Hematopoietic multipotent progenitor cell treated with erythropoietin and hydrocortisone succinate and interleukin-3 and kit ligand, for 6 days (in vitro differentiated cells): ENCODE results near the gene CDH7.

Experiments
- DNase-seq: peaks from one replicate; pipeline ENCODE4 v3.0.0-alpha.2; 2015

CDH7 gene

DNA sequence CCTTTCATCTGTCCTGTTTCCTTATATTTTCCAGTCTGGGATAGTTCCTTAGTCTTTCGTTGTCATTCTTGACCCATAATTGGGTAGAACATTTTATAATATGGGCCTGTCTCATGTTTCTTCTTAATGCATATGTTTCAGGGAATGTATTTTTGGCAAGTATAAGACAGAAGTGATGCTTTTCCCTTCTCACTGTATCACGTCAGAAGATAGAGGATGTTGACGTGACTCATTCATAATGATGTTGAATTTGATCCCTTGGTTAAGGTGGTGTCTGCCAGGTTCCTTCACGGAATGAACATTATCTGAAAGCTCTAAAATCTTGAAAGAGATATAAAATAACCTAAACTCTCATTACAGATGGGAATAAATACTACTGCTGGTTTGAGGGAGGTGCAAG, 18.8 kb downstream of the CDH7 start:
- no peak for DNase-seq

DNA sequence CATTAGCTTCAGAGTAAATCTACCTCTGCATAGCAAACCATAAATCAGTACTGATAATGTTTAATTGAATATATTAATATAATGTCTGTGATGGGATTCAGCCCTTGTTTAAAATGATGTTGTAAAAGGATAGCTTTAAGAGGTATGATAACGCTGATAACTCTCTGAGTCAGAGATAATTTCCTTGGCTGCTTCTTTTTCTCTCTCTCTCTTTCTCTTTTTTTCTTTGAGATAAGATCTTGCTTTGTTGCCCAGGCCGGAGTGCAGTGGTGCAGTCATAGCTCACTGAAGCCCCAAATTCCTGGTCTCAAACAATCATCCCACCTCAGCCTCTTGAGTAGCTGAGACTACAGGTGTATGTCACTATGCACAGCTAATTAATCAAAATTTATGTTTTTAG, 35.7 kb downstream of the CDH7 start:
- DNase-seq: no peak

DNA sequence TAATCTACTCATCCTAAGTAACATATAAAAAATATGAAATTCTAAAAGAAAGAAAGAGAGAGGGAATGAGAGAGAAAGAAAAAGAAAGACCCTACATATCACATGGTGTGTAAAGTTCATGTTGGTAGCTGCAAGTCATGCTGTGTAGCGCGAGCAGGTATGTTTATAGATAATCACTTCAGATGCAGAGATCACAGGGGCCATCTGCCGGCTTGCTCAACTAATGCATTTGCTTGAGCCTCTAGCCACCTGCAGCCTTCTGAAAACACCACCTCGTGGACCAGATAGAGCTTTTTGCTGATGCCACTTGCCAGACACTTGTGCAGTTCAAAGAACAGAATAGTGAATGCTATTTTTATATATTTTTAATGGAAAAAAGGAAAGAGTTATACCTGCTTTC, 37.6 kb downstream of the CDH7 start:
- DNase-seq: no peak

DNA sequence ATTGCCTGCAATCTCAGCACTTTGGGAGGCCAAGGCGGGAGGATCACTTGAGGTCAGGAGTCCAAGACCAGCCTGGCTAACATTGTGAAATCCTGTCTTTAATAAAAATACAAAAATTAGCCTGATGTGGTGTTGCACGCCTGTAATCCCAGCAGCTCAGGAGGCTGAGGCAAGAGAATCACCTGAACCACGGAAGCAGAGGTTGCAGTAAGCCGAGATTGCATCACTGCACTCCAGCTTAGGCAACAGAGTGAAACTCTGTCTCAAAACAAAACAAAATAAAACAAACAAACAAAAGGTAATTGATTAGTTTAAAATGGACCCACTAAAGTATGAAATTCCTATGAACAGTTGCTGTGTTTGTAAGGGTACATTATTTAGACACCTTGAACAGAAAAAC, 39.8 kb downstream of the CDH7 start:
- DNase-seq: no peak

DNA sequence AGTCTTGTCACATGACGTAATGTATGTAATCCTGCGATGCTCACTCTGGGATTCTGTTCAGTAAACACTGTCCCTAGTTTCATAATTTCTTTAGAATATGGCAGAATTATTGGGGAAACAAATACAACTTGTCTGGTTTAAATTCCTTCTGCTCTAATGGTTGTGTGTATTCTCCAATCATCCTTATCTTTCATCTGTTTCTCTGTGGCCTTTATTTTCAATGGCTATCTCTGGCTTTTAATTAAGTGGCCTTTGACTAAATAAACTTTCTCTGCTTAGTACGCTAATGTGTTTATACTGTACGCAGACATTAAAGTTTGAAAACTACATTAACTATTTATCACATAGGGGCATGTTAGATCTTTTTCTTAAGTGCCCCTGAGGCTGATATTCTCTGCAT, 40.9 kb downstream of the CDH7 start:
- no peak for DNase-seq

DNA sequence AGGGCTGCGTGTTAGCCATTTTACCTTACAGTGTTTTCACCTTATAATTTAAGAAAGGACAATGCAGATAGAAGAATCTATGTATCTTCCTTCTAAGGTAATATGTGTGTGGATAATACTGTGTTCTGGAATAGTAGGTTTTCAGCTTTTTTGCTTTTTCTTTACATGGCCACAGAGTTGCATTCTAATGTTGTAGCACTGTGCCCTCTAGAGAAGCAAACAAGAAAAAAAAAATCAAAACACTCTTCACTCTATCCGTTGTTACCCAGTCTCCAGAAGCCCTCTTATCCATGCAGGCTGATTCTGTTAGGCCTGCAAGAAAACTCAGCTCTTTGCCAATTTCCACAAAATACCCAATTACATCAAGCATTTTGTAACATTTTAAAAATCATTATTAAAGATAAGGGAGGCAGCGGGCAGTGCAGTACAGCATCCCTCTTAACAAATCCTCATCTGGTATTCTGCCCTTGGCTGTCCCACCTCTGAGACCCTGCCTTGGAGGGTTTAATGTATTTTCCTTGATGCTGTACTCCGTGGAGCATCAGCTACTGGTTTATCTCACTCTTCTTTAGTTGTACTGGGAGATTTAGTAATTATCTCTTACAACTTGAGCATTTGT, 41.8 kb downstream of the CDH7 start:
- DNase-seq: no peak

DNA sequence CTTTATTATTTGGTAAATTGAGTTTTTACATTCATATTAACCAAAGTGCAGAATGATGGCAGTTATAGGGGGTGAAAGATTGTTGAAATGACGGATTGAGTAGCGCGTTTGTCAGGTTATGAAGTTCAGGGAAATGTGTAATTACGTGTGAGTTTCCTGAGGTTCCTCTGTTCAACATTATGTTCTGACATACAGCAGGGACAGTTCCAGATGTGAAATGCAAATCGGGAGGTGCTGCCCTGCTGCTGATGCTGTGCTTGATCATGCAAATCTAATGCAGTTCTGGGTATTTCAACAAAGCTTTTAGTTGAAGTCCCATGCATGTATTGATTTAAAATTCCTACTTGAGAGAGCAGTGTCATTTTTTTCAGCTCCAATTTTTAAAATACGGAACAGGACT, 57.9 kb downstream of the CDH7 start:
- no peak for DNase-seq

DNA sequence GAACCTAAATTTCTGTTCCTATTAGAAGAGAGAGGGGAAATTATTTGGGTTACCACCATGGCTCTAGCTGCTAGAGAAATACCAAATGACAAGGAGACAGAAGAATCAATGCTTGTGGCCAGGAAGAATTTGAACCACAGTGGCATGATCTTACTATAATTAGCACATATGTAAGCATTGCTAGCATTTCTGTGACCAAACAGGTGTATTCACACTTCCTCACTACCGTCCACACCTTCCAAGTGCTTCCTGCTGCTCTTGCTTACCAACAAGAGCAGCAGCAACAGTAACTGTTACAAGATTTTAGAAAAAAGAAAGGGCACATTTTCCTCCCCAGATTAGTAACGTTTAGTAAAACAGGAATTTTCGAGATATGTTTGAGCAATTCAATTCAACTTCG, 60.5 kb downstream of the CDH7 start:
- DNase-seq: no peak

DNA sequence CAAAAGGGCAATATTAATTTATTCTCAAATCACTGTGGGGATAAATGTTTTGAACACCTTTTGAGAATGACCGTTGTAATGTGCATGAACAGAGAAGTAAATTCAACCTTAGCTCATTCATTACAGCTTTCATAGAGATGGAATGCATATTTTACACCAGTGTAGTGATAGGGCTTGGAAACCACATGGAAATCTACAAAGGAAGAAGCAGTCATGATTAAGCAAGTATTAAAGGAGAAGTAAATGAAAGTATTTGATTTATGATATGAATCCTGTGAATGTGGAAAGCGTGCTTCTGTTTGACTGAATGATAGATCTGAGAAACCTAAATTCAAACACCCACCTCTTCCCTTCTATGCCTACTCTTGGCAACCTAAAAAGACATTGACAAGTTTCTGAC, 64.7 kb downstream of the CDH7 start:
- no peak for DNase-seq

DNA sequence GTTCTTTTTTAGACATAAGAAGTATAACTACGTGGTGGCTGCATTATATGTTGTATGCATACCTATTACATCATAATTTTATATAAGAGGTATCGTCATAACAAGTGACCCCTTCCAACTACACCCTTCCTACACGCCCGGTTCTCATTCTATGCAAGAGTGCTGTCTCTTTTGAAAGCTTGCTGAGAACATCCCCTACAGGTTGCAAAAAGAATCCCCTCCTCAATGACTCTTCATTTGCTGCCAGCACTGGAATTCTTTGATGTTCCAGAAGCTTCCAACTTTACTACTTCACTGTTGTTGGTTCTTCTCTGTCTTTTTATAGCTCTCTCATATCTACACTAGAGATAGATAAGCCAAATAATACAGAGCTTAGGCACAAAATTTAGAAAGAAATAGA, 66.4 kb downstream of the CDH7 start:
- DNase-seq: no peak

DNA sequence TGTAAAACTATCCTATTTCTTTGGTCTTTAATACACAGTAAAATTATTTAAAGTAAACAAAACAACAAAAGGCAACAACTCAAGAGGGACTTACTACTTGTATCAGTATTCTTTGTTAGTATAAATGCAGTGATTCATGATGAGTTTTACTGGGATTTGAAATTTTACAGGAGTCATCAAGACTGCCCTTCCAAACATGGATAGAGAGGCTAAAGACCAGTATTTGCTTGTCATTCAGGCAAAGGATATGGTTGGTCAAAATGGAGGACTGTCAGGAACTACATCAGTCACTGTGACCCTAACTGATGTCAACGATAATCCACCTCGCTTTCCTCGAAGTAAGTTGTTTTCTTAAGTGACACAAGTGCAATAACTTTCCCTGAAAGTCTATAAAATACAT, 71.1 kb downstream of the CDH7 start:
- no peak for DNase-seq

DNA sequence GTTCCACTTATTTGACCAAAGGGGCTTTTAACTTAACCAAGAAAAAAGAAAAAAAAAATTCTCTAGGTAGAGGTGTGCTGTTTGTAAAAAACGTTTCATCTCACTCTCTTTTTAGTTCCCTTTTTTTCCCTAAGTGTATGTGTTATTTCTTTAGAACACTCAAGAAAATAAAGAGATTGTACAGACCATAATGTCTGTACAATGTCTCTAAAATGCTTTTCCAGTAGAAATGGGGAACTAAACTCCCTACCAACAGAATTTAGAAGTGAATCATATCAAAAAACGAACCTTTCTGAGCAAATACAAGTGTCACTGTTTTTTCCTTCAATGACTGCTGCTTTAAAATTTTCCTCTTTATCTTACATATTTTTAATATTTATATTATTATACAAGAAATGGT, 72.0 kb downstream of the CDH7 start:
- no peak for DNase-seq

DNA sequence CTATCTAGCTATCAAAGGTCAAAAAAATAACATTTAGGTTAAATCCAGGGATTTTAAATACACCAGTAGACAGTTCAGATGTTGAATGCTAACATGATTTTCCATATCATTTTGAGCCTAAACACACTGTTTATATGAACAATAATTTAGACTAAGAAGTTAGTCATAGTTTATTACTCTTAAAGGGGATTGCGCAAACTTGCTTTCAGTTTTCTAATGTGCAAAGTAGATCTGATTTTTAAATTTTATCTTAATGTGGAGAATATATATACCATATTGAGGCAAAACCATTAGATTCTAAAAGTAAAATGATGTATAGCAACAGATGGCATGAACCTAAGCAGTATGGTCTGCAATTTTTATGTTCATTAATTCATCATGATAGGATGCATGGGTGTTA, 76.6 kb downstream of the CDH7 start:
- no peak for DNase-seq

DNA sequence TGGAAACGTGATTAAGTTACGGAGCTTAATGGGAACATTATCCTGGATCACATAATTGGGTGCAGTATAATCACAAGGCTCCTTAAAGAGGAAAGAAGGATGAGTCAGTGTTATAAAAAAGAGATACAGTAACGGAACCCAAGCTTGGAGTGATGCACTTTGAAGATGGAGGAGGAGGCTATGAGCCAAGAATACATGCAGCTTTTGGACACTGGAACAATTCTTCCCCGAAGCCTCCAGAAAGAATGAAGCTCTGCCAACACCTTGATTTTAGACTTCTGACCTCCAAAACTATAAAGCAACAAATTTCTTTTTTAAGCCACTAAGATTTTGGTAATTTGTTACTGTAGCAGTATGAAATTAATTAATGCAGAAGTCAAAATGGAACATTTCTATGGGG, 85.1 kb downstream of the CDH7 start:
- DNase-seq: no peak

DNA sequence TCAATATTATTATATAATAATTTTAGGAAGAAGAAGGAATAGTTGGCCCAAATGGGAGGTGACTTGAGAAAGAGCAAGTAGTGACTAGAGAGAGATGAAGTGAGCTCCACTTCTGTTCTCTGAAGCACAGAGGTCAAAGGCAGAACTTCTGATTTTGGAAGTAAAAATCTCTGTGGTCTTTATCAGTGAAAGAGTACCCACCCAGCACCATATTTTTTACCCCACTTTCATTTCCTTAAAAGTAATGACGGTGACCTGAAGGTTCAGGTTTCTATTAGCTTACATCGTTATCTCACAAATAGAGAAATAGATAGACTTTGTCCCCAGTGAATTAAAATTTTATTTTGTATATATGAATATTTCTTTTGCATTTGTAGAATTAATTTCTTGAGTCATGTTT, 95.3 kb downstream of the CDH7 start:
- no peak for DNase-seq

DNA sequence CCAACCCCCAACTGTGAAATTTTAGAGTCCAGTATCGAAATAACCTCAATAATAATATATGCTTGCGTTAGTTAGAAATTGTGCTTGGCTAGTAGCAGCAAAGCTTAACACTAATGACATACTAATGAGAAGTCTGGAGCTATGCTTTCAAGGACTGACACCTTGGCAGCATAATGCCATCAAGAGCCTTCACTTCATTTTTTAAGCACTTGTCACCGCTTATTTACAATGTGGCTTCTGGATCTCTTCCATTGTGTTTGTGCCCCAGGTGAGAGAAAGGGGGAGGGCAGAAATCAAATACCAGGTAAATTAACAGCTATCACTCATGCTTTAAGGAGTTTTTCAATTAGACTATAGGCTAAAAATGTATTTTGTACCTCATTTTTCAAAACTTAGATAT, 101.5 kb downstream of the CDH7 start:
- DNase-seq: no peak

DNA sequence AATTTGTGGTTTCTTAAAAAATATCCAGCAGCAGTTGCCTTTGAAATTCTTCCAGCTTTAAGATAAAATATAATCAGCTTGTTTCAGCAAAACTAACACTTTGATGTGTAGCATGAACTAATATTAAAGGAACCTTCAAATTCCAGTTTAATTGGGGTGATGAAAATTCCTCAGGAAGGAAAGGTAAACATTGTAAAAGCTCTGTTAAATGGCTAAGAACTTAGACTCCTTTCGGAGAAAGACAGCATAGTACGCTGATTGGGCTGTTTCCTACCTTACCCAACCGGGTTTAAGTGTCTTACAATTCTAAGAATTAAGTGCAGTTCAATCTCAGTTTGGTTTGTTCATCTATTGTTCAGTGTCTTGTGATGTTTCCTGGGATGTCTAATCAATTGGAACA, 108.3 kb downstream of the CDH7 start:
- DNase-seq: no peak

DNA sequence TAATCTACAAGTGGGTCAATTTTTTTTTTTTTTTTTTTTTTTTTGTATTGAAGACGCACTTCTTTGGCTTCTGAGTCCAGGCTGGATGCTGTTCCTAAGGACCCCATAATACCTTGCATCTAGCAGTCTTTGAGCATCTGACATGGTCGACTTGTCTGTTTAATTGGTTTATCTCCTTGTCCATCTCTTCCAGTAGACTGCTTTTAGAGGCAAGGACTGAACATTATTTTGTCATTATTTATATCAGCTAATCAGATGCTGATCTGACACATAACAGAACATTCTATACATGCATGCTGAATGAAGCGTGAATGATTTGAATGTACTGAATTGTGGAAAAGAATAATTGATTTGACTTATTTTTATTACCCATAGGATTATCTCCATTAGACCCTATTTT, 118.7 kb downstream of the CDH7 start:
- DNase-seq: no peak

DNA sequence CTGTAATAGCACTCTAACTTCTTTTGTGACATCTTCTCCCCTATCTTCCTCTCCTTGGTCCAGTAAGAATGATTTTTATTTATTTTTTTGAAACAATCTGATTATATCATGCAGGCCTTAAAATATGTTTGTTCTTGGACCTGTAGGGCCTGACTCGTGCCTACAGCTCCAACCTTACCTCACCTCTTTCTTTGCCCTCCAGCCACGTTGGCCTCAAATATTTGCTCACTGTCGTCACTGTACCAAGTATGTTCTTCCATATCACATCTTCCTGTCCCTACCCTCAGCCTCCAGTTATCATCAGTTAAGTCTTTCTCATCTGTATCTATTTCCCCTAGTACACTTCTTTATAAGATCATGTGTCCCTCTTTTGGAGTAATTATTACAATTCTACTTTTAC, 125.5 kb downstream of the CDH7 start:
- DNase-seq: no peak

DNA sequence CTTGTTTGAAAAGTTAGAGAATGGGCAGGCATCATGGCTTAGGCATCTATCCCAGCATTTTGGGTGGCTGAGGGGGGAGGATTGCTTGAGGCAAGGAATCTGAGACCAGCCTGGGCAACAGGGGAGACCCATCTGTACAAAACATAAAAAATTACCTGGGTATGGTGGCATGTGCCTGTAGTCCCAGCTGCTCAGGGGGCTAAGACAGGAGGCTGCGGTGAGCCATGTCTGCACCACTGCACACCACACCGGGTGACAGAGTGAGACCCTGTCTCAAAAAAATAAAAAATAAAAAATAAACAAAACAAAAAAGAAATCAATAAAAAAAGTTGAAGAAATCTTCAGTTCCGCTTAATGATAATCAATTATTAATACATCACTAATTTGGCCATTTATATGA, 146.5 kb downstream of the CDH7 start:
- no peak for DNase-seq

DNA sequence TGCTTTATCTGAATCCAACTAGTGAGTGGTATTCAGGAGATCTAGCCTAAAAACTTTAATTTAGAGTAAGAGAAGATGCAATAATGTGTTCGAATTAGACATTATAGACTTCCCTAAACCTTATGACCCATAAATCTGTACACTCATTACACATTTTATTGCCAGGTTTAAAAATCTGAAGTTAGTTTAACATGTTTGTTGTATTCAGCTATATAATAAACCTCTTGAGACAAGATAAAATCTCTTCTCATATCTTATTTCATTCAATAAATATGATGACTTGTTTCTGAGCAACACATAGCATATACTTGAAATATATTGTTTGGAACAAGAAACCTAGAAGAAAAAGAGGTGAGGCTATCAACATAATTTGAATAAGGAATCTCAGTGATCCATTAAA, 150.7 kb downstream of the CDH7 start:
- DNase-seq: no peak

DNA sequence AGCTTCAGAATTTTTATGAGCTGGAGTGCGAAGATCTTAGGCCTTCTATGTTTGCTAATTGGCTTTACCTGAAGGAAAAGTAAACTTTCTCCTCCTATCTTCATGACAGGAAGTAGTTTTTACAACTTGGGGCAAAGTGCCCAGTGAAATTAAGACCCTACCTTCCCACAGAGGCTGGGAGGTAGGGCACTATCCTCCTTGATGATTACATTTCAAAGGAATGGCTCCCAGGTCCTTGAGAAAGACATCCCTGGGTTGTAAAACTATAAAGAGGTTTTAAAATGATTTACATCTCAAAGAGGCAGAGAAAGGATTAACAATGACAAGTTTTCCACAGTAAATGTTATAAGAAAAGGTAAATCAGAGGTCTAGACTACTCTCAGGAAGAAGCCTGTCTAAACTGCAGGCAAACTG, 155.8 kb downstream of the CDH7 start:
- DNase-seq: no peak

DNA sequence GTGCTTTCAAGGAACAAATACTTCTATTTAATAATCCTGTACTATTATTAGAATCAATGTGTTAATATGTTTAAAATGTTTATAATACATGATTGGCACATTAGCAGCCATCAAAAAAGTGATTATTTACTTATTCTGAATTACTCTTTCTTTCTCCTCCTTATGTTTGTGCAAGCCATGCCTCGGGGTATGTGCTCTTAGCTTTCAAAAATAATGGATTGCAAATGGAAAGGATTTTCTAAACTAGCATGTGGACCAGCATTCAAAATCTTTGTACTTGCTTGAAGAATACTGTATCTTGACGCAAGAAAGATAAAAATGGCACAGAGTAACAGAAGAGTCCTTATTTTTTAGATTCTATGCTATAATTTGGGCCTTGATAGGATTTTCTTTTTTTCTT, 156.5 kb downstream of the CDH7 start:
- no peak for DNase-seq

DNA sequence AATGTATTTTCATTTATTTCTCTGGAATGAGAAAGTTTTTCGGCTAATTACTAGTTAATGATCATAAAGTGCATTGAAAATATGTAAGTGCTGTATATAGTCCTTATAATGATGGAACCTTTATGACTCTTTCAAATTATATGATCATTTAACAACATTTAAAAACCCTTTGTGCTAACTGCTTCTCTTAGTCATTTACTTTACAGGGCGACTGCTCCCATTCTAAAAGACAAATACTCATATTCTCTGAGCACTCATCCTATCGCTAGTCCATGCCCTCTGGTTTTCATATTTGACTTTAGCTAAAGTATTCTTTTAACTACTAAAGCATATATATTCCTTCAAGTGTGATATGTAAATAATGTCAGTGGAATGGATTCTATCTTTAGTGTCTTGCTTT, 168.2 kb downstream of the CDH7 start:
- no peak for DNase-seq

DNA sequence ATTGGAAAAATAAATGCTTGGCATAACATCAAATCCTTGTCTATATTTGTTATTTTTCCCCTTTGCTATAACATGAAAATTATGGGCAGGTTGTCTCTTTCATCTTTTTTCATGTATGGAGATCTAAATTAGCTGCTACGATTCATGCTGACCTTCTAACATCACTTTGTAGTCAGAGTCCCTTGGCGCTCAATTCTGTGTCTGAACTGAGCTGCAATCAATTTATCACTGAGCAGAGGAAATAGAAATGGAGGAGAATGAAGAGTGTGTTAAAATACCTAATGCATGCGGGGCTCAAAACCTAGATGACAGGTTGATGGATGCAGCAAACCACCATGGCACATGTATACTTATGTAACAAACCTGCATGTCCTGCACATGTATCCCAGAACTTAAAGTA, 168.9 kb downstream of the CDH7 start:
- no peak for DNase-seq

DNA sequence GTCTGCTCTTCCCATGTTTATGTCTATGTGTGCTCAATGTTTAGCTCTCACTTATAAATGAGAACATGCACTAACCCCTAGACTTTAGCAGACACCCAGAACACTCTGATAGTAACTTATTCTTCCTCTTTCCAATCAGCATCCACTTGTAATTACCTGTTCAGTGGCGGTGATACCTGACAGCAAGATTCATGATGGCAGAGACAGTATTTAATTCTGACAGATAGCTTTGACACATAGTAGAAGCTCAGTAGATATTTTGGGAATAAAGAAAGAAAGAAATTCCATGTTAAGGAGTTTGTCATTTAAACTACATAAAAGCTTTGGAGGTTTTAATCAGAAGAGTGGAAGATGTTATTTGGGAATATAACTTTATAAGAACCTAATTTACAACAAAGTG, 171.3 kb downstream of the CDH7 start:
- DNase-seq: no peak
